ENCODE data around the gene SGCG. TPM values are rescaled to one million over a fixed set of nuclear protein-coding genes. Genes with fewer than 3 reads are reported as not detected.
A peak's percentile ranks its signal among the peaks of the same experiment; 100 is the strongest.
"Not testable (repeated sequence)": the region's sequence is repeated elsewhere in the genome, so short reads cannot be mapped to it uniquely, and the experiment has no call there.

SGCG gene
- total RNA-seq, 1 donor from 2014 or later, result 4.6 TPM

DNA sequence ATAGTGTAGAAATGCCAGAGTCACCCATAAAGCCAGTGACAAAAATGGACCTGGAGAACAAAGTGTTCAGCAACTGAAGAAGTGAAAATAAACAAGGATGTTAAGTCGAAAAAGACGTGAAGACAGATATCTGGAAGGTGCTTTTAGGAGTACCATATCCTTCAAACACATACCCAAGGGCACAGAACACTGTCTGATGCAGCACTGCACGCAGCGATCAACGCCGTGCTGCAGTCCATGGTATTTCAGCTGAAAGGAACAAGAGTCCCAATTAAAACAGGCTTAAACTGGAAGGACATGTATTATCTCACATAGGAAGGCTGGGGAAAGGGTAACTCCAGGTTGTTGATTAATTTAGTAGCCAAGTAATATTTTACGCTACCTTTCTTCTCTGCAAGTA is 108.2 kb downstream of the SGCG start:
- no peak for ATAC-seq

DNA sequence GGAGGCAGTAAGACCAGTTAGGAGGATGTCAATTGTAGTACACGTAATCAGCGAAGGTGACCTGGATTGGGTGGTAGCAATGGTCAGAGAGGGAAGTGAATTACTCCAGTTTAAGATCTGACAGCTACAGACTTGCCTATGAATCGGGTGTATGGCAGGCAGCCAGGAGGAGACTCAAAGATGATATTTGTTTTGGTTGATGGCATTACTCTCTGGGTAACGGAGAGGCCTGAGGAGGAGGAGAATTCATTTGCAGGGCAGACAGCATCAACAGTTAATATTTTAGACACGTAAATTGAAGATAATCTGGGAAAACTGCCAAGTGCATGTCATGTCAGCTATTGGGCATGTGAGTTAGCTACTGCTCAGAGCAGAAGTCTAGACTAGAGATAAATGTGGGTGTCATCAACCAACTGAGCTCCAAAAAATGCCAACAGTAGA is 109.2 kb downstream of the SGCG start:
- TF ChIP-seq, protein P1, sequence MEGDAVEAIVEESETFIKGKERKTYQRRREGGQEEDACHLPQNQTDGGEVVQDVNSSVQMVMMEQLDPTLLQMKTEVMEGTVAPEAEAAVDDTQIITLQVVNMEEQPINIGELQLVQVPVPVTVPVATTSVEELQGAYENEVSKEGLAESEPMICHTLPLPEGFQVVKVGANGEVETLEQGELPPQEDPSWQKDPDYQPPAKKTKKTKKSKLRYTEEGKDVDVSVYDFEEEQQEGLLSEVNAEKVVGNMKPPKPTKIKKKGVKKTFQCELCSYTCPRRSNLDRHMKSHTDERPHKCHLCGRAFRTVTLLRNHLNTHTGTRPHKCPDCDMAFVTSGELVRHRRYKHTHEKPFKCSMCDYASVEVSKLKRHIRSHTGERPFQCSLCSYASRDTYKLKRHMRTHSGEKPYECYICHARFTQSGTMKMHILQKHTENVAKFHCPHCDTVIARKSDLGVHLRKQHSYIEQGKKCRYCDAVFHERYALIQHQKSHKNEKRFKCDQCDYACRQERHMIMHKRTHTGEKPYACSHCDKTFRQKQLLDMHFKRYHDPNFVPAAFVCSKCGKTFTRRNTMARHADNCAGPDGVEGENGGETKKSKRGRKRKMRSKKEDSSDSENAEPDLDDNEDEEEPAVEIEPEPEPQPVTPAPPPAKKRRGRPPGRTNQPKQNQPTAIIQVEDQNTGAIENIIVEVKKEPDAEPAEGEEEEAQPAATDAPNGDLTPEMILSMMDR (IDR thresholded peaks at IDR 0.05), result no peak
- Histone ChIP-seq H3K27me3 (no peaks in the 10 kb centered on the region), H3K27ac (no peak overlapping the region), H3K9me3 (no peaks in the 10 kb centered on the region), H3K4me1 (no peaks in the 10 kb centered on the region), H3K4me3 (no peak overlapping the region), H3K36me3 (no peaks in the 10 kb centered on the region)
- ATAC-seq (no peak), DNase-seq (no peak)
- intact Hi-C loops (cut with DNase I), result no loop called here

More for the DNA sequence above, 108.2 kb downstream of the SGCG start:
- Histone ChIP-seq H3K4me1 (no peaks in the 10 kb centered on the region), H3K9me3 (no peaks in the 10 kb centered on the region), H3K4me3 (no peak overlapping the region), H3K27ac (no peak overlapping the region), H3K27me3 (no peaks in the 10 kb centered on the region), H3K36me3 (no peaks in the 10 kb centered on the region)
- DNase-seq, result no peak
- TF ChIP-seq, protein P1 (IDR thresholded peaks at IDR 0.05), result no peak
- intact Hi-C loops (cut with DNase I), result no loop called here

DNA sequence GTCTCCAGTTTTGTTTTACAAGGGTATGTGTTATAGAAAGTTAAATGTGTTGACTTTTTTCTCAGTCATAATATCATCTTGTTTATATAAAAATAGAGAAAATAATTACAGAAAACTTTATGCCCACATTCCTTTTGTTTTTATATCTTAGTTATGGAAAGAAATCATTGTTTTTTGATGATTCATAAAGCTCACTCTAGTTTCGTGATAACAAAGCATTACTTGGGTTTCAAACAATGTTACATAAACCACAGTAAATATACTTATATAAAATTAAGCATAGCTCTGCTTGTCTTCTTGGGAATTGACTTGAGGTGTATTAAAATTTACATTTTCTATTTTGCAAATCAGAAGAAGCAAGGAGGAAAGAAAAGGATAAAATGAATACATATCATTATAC is 111.8 kb downstream of the SGCG start:
- no peak for DNase-seq
- no peak overlapping the region for H3K4me3 ChIP-seq
- H3K36me3 ChIP-seq, result no peaks in the 10 kb centered on the region
- TF ChIP-seq, protein P1 (IDR thresholded peaks at IDR 0.05), result no peak
- H3K27me3 ChIP-seq, result no peaks in the 10 kb centered on the region
- no peaks in the 10 kb centered on the region for H3K9me3 ChIP-seq
- ATAC-seq, result no peak
- intact Hi-C loops (cut with DNase I), result no loop called here
- H3K27ac ChIP-seq, result no peak overlapping the region
- H3K4me1 ChIP-seq, result no peaks in the 10 kb centered on the region

DNA sequence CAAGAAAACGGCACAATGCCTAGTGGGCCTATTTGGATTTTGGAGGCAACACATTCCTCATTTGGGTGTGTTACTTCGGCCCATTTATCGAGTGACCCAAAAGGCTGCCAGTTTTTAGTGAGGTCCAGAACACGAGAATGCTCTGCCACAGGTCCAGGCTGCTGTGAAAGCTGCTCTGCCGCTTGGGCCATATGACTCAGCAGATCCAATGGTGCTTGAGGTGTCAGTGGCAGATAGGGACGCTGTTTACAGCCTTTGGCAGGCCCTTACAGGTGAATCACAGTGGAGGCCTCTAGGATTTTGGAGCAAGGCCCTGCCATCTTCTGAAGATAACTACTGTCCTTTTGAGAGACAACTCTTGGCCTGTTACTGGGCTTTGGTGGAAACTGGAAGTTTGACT is 134.1 kb downstream of the SGCG start:
- intact Hi-C loops (cut with DNase I), result not testable (repeated sequence)

DNA sequence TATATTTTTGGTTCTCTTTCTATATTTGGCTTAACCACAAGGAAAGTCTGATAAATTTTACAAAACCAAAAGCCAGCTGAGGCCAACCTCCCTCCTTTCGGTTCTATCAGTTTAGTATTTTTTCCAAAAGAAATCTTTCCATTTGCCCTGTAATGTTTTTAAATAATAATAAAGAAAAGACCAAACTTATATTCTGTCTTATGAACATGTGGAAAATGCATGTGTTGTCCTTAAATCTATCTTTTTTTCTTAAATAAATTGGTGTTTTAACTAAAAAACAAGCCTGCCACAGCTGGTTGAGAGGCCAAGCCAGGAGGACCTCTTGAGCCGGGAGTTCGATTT is 139.1 kb downstream of the SGCG start:
- H3K4me1 ChIP-seq, result peaks cover 4% of the 10 kb centered on the region
- no peaks in the 10 kb centered on the region for H3K36me3 ChIP-seq
- no peaks in the 10 kb centered on the region for H3K9me3 ChIP-seq
- H3K27me3 ChIP-seq, result no peaks in the 10 kb centered on the region
- ATAC-seq (no peak), DNase-seq (no peak)
- no peak overlapping the region for H3K27ac ChIP-seq
- intact Hi-C loops (cut with DNase I), result no loop called here
- no peak overlapping the region for H3K4me3 ChIP-seq
- TF ChIP-seq, protein P1 (IDR thresholded peaks at IDR 0.05), result no peak

More for the DNA sequence above, 134.1 kb downstream of the SGCG start:
- not testable (repeated sequence) for H3K4me1 ChIP-seq, DNase-seq, H3K36me3 ChIP-seq, H3K9me3 ChIP-seq, H3K27ac ChIP-seq, H3K4me3 ChIP-seq, ATAC-seq, H3K27me3 ChIP-seq

DNA sequence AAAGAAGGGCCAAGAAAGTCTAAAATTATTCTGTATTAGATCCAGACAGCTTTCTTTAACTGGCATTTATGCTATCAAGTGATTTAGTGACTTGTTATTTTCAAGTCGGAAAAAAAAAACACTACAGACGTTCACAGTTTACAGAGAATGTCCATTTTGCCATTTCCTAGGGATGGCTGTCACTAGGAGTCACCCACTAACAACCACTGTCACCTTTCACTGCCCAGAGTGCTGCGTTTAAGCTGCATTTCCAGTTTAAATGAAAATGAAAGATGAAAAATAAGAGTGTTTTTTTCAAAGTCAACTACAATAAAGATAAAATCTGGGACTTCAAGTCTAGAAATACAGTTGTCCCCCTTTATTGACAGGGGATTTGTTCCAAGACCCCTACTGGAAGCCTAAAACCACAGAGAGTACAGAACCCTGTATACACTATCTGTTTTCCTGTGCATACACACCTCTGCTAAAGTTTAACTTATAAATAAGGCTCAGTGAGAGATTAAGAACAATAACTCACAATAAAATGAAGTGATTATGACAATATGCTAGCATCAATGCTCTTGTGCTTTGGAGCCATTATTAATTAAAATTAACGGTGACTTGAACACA is 140.3 kb downstream of the SGCG start:
- intact Hi-C loops (cut with DNase I), result no loop called here
- H3K27ac ChIP-seq, result peak overlapping the region; percentile 8
- TF ChIP-seq, protein P1 (IDR thresholded peaks at IDR 0.05), result no peak

More for the DNA sequence above, 140.3 kb downstream of the SGCG start:
- peak overlapping the region; percentile 32 for H3K4me3 ChIP-seq
- no peaks in the 10 kb centered on the region for H3K27me3 ChIP-seq
- no peaks in the 10 kb centered on the region for H3K9me3 ChIP-seq
- peaks cover 4% of the 10 kb centered on the region for H3K4me1 ChIP-seq
- H3K36me3 ChIP-seq, result no peaks in the 10 kb centered on the region
- ATAC-seq (no peak), DNase-seq (no peak)
